ENCODE measurements around the gene DSPP.

Gene DSPP

DNA sequence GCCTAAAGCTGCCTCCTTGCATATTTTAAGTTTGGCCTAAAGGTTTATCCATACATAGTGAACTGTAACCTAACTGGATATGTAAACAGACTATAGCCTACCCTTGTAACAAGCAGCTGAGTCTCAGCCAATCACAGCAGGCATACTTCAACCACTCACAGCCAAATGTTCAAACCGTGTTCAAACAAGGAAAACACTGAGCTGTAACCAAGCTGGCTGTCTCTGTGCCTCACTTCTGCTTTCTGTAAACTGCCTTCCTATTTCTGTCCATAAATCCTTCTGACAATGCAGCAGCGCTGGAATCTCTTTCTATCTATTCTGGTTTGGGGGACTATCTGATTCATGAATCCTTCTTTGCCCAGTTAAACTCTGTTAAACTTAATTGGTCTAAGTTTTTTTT is 16.4 kb downstream of the DSPP start:
- H3K4me3 ChIP-seq (ENCODE audit: low read depth, low read length), result no peak overlapping the region
- no peak overlapping the region for H3K27ac ChIP-seq (ENCODE audit: low read depth, low read length)
- H3K27me3 ChIP-seq (ENCODE audit: insufficient read depth, low read length), result peaks cover 47% of the 10 kb centered on the region
- no peaks in the 10 kb centered on the region for H3K36me3 ChIP-seq (ENCODE audit: insufficient read depth, low read length)
- H2AFZ ChIP-seq (ENCODE audit: low read length, unreplicated experiment), result no peak overlapping the region
- H3K79me2 ChIP-seq (ENCODE audit: control insufficient read depth, insufficient read depth, low read length, unreplicated experiment), result no peaks in the 10 kb centered on the region
- H3K4me1 ChIP-seq (ENCODE audit: control insufficient read depth, insufficient read depth, low read length, unreplicated experiment), result no peaks in the 10 kb centered on the region

DNA sequence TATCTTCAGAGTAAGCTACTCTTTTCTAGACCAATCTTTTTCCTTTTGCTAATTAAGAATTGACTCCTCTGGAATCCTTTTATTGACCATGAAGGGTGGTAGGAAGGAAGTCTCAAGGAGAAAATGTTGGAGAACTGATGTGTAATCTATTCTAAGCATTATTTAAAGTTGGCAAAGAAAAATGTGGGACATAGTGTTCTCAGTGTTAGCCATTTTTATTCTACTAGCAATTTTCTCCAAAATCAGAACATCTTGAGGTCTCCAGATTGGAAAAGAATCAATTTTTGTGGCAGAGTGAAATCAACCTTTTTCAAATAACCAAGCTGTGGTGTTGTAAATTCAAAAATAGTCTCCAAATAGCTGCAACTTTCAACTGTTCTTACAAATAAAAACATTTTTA is 23.3 kb downstream of the DSPP start:
- H3K27me3 ChIP-seq (ENCODE audit: insufficient read depth, low read length), result no peaks in the 10 kb centered on the region
- no peak overlapping the region for H3K27ac ChIP-seq (ENCODE audit: low read depth, low read length)
- H3K4me3 ChIP-seq (ENCODE audit: low read depth, low read length), result no peak overlapping the region
- peaks cover 8% of the 10 kb centered on the region for H3K4me1 ChIP-seq (ENCODE audit: control insufficient read depth, insufficient read depth, low read length, unreplicated experiment)
- H3K79me2 ChIP-seq (ENCODE audit: control insufficient read depth, insufficient read depth, low read length, unreplicated experiment), result no peaks in the 10 kb centered on the region
- H2AFZ ChIP-seq (ENCODE audit: low read length, unreplicated experiment), result no peak overlapping the region
- H3K36me3 ChIP-seq (ENCODE audit: insufficient read depth, low read length), result no peaks in the 10 kb centered on the region

DNA sequence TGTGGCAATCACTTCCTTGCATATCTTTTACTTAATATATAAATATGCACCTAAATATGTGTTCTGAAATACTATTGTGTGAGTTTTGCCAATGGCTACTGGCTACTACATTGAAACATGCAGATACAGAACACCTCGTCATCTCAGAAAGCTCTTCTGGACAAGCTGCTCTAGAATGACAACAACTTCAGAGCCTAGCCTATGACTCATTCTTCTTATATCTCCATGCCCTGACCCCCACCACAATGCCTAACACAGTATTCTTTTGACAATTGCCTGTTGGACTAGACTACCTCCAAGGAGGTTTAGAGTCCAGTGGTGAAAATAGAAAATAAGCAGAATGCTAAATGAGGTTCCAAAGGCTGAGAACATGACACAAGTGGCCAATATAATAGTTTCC is 24.1 kb downstream of the DSPP start:
- Histone ChIP-seq H2AFZ (ENCODE audit: low read length, unreplicated experiment) (no peak overlapping the region), H3K4me3 (ENCODE audit: low read depth, low read length) (no peak overlapping the region), H3K27me3 (ENCODE audit: insufficient read depth, low read length) (no peaks in the 10 kb centered on the region), H3K36me3 (ENCODE audit: insufficient read depth, low read length) (no peaks in the 10 kb centered on the region), H3K79me2 (ENCODE audit: control insufficient read depth, insufficient read depth, low read length, unreplicated experiment) (no peaks in the 10 kb centered on the region), H3K4me1 (ENCODE audit: control insufficient read depth, insufficient read depth, low read length, unreplicated experiment) (peaks cover 8% of the 10 kb centered on the region), H3K27ac (ENCODE audit: low read depth, low read length) (no peak overlapping the region)

DNA sequence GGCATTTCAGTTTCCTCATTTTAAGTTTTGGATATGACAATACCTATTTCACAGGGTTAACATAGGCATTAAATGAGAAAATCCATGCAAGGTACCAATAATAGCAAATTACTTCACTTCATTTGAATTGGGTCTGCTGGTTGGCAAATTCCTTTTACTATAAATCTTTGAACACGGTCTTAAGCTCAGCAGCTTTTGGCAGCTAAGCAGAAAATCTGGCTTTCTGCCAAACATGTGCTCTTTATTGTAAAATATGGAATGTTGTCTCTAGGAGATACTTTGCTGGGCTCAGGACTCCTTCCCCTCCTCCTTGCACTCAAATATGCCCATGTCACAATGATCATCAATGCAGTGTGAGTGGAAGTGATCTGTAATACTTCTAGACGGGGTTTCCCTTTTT is 24.9 kb downstream of the DSPP start:
- Histone ChIP-seq H3K4me3 (ENCODE audit: low read depth, low read length) (no peak overlapping the region), H3K27ac (ENCODE audit: low read depth, low read length) (no peak overlapping the region), H3K4me1 (ENCODE audit: control insufficient read depth, insufficient read depth, low read length, unreplicated experiment) (peaks cover 8% of the 10 kb centered on the region), H3K36me3 (ENCODE audit: insufficient read depth, low read length) (no peaks in the 10 kb centered on the region), H2AFZ (ENCODE audit: low read length, unreplicated experiment) (no peak overlapping the region), H3K79me2 (ENCODE audit: control insufficient read depth, insufficient read depth, low read length, unreplicated experiment) (no peaks in the 10 kb centered on the region), H3K27me3 (ENCODE audit: insufficient read depth, low read length) (no peaks in the 10 kb centered on the region)

DNA sequence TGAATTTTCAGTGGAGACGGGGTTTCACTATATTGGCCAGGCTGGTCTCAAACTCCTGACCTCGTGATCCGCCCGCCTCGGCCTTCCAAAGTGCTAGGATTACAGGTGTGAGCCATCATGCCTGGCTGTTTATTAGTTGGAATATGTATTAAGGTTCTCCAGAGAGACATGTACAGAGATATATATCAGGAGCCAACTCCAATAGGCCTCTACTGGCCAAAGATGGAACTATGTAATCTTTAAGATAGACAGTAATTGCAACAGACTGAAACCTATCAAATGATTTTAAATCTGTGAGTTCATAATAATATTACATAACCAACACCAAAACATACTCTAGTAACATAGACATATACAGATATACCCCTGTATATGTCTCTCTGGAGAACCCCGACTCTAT is 36.0 kb downstream of the DSPP start:
- H3K79me2 ChIP-seq (ENCODE audit: control insufficient read depth, insufficient read depth, low read length, unreplicated experiment), result no peaks in the 10 kb centered on the region
- H3K4me1 ChIP-seq (ENCODE audit: control insufficient read depth, insufficient read depth, low read length, unreplicated experiment), result no peaks in the 10 kb centered on the region
- no peak overlapping the region for H3K27ac ChIP-seq (ENCODE audit: low read depth, low read length)
- H2AFZ ChIP-seq (ENCODE audit: low read length, unreplicated experiment), result no peak overlapping the region
- no peak overlapping the region for H3K4me3 ChIP-seq (ENCODE audit: low read depth, low read length)
- no peaks in the 10 kb centered on the region for H3K36me3 ChIP-seq (ENCODE audit: insufficient read depth, low read length)
- no peaks in the 10 kb centered on the region; the same call in 1 of the 2 replicates for H3K27me3 ChIP-seq (ENCODE audit: insufficient read depth, low read length)

DNA sequence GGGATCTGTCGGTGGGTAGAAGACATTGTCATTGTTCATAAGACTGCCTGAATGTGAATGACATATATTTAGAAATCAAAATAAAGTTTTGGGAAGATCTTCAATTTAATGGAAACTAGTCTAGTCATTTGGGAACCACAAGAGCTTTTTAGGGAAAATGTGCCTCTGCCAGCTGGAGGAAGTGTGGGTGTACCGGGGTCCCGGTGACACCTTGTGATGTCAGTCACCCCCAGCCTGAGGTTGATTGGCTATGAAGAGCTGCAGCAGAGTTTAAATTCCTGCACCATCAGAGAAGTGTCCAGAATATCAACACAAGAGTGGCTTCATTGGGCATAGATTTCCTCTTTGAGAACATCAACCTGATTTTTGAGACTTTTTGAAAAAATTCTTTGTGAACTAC is 41.7 kb downstream of the DSPP start, which contains the start of gene DMP1:
Gene DMP1 (plus strand): TSS at position 301 of the 400 bp plus-strand sequence. CDS start 6,213 bp downstream, outside the sequence.
- Histone ChIP-seq H3K36me3 (ENCODE audit: insufficient read depth, low read length) (no peaks in the 10 kb centered on the region), H3K4me1 (ENCODE audit: control insufficient read depth, insufficient read depth, low read length, unreplicated experiment) (no peaks in the 10 kb centered on the region), H3K27me3 (ENCODE audit: insufficient read depth, low read length) (no peaks in the 10 kb centered on the region), H2AFZ (ENCODE audit: low read length, unreplicated experiment) (no peak within 1 kb of the TSS), H3K79me2 (ENCODE audit: control insufficient read depth, insufficient read depth, low read length, unreplicated experiment) (no peaks in the 10 kb centered on the region), H3K4me3 (ENCODE audit: low read depth, low read length) (no peak within 1 kb of the TSS), H3K27ac (ENCODE audit: low read depth, low read length) (no peak within 1 kb of the TSS)

DNA sequence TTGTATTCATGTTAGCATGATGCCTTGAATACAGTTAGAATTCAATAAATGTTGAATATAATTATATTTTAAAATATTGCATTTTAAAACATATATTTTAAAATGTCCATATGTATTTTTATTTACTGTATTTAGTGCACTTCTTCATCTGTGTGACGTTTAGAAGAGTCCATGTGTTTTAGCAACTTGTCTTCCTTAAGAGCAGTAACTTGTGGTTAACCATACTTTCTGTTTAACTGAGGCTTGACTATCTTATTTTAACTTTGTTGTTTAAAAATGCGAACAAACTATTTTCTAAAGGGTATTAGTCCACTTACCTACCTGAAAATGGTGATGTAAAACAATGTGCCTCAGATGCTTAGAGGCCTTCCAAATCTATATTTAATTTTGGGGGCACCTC is 42.6 kb downstream of the DSPP start:
- no peaks in the 10 kb centered on the region for H3K4me1 ChIP-seq (ENCODE audit: control insufficient read depth, insufficient read depth, low read length, unreplicated experiment)
- no peaks in the 10 kb centered on the region for H3K79me2 ChIP-seq (ENCODE audit: control insufficient read depth, insufficient read depth, low read length, unreplicated experiment)
- no peak overlapping the region for H3K4me3 ChIP-seq (ENCODE audit: low read depth, low read length)
- H3K27ac ChIP-seq (ENCODE audit: low read depth, low read length), result no peak overlapping the region
- H3K27me3 ChIP-seq (ENCODE audit: insufficient read depth, low read length), result no peaks in the 10 kb centered on the region
- H2AFZ ChIP-seq (ENCODE audit: low read length, unreplicated experiment), result no peak overlapping the region
- H3K36me3 ChIP-seq (ENCODE audit: insufficient read depth, low read length), result no peaks in the 10 kb centered on the region

DNA sequence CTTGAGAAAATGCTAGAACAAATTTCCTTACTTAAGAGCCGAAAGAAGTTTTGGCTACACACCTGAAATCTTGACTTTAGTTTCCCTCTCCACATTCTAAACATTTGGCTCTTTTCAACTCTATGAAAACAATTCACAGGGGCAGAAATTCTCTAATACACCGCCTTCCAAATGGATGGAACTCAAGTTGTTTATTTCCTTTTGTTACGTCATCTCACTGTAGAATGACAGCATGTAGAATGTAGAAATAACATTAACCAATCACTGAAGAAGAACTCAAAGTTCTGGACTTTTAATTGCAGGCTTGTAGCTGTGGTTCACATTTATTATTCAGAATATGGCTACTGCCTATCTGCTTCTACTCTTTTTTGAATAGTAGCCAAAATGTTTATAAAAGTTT is 43.6 kb downstream of the DSPP start:
- H3K4me3 ChIP-seq (ENCODE audit: low read depth, low read length), result no peak overlapping the region
- no peaks in the 10 kb centered on the region for H3K27me3 ChIP-seq (ENCODE audit: insufficient read depth, low read length)
- no peak overlapping the region for H2AFZ ChIP-seq (ENCODE audit: low read length, unreplicated experiment)
- no peaks in the 10 kb centered on the region for H3K79me2 ChIP-seq (ENCODE audit: control insufficient read depth, insufficient read depth, low read length, unreplicated experiment)
- H3K27ac ChIP-seq (ENCODE audit: low read depth, low read length), result no peak overlapping the region
- no peaks in the 10 kb centered on the region for H3K4me1 ChIP-seq (ENCODE audit: control insufficient read depth, insufficient read depth, low read length, unreplicated experiment)
- no peaks in the 10 kb centered on the region for H3K36me3 ChIP-seq (ENCODE audit: insufficient read depth, low read length)

DNA sequence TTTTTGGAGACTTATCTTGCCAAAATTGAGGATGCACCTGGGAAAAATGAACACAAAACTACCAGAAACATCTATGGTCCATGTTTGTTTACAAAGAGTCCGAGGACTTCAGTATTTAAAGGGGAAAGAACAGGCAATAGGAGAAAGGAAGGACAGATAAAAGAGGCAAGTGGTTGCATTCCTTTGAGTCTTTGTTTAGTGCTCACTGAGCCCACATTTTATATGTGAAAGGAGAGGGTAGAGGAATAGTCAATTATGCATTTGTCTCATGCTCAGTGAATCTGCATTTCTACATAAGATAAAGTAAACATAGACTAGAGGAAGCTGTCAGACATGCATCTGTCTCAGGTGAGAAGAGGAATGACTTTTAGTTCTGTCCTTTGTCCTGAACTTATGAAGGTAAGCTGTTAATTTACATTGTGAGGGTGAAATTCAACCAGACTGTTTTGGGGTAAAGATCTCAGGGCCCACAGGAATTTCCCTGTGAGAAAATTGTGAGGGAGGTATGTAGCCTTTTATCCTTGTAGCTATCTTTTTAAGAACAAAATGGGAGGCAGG is 46.2 kb downstream of the DSPP start:
- Histone ChIP-seq H3K36me3 (ENCODE audit: insufficient read depth, low read length) (no peaks in the 10 kb centered on the region), H3K79me2 (ENCODE audit: control insufficient read depth, insufficient read depth, low read length, unreplicated experiment) (no peaks in the 10 kb centered on the region), H2AFZ (ENCODE audit: low read length, unreplicated experiment) (no peak overlapping the region), H3K4me3 (ENCODE audit: low read depth, low read length) (no peak overlapping the region), H3K4me1 (ENCODE audit: control insufficient read depth, insufficient read depth, low read length, unreplicated experiment) (peaks cover 24% of the 10 kb centered on the region), H3K27me3 (ENCODE audit: insufficient read depth, low read length) (no peaks in the 10 kb centered on the region), H3K27ac (ENCODE audit: low read depth, low read length) (no peak overlapping the region)

DNA sequence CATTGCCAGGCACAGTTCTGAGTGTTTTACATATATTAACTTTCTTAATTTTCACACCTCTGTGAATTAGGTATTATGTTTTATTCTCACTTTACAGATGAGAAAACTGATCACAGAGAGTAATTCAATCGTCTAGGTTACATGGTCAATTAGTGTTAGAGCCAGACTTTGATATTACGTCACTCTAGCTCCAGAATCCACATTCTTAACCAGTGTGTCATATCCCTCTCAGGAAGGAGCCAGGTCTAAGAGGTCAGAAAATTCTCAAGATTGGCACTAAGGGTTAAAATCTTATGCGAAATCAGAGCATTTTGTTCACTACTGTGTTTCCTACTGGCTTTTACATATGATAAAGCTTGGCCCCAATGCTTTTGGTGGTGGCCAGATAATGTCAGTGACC is 49.2 kb downstream of the DSPP start:
- H3K36me3 ChIP-seq (ENCODE audit: insufficient read depth, low read length), result no peaks in the 10 kb centered on the region
- H2AFZ ChIP-seq (ENCODE audit: low read length, unreplicated experiment), result peak overlapping the region; percentile 49
- peak overlapping the region; percentile 40 for H3K27ac ChIP-seq (ENCODE audit: low read depth, low read length)
- no peak overlapping the region for H3K4me3 ChIP-seq (ENCODE audit: low read depth, low read length)
- no peaks in the 10 kb centered on the region for H3K79me2 ChIP-seq (ENCODE audit: control insufficient read depth, insufficient read depth, low read length, unreplicated experiment)
- no peaks in the 10 kb centered on the region for H3K27me3 ChIP-seq (ENCODE audit: insufficient read depth, low read length)
- peaks cover 27% of the 10 kb centered on the region for H3K4me1 ChIP-seq (ENCODE audit: control insufficient read depth, insufficient read depth, low read length, unreplicated experiment)

DNA sequence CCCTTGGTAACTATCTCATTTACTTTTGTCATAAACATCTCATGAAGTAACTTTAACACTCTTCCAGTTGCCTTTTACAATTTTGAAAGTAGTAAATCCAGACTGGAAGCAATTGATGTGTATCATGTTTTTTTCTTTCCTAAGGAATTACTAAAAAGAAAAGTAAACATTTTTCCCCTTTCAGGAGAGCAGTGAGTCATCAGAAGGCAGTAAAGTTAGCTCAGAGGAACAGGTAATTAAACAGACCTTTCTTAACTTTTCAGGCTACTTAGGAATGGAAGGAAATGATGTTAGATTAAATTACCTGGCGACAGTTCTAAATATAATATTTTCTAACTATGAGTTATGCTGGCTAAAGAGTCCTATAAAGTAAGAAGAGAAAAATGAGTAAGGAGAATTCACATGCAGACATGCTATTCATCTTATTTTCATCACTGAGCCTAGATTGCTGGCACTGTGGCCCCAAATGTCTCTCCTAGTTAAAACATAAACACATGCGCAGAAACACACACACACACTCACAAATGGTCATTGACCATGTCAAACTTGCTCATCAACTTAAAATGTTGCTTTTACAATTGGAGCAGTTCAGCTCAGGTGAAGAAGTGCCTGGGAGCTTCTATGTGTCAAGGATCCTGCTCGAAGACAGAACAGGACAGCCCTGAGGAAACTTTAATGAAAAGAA is 51.1 kb downstream of the DSPP start:
- Histone ChIP-seq H3K4me1 (ENCODE audit: control insufficient read depth, insufficient read depth, low read length, unreplicated experiment) (peaks cover 27% of the 10 kb centered on the region), H3K4me3 (ENCODE audit: low read depth, low read length) (no peak overlapping the region), H3K27ac (ENCODE audit: low read depth, low read length) (peak overlapping the region; percentile 61), H2AFZ (ENCODE audit: low read length, unreplicated experiment) (no peak overlapping the region), H3K79me2 (ENCODE audit: control insufficient read depth, insufficient read depth, low read length, unreplicated experiment) (no peaks in the 10 kb centered on the region), H3K27me3 (ENCODE audit: insufficient read depth, low read length) (no peaks in the 10 kb centered on the region), H3K36me3 (ENCODE audit: insufficient read depth, low read length) (no peaks in the 10 kb centered on the region)
